Cardiac muscle cell (in vitro differentiated cells and primary cell): ENCODE measurements around the gene WDR1. TPM values are rescaled to one million over a fixed set of nuclear protein-coding genes. Genes with fewer than 3 reads are reported as not detected.

Experiments
- DNase-seq, 2 donors: peaks; one replicate each; pipeline versions ENCODE4 v3.0.0 to v3.0.0-alpha.2; 2010 to 2017; ENCODE audit warnings: low read depth in 1 of 2, low spot score in 1 of 2
- H3K27ac ChIP-seq: fragments of 200-600 bp; sonication (generic); 2 replicates; pipeline ENCODE4 v1.5.1; 2016
- H3K27me3 ChIP-seq: fragments of 200-600 bp; sonication (generic); 2 replicates; pipeline ENCODE4 v1.6.0; 2016; ENCODE audit warnings: control low read depth
- H3K36me3 ChIP-seq: fragments of 200-600 bp; sonication (generic); 2 replicates; pipeline ENCODE4 v1.5.1; 2016; ENCODE audit warnings: control low read depth
- H3K4me1 ChIP-seq: fragments of 200-600 bp; sonication (generic); 2 replicates; pipeline ENCODE4 v1.8.1; 2017; ENCODE audit warnings: low read depth, mild to moderate bottlenecking, mixed run types
- H3K4me3 ChIP-seq: fragments of 200-600 bp; sonication (generic); 2 replicates; pipeline ENCODE4 v1.5.1; 2016; ENCODE audit warnings: mild to moderate bottlenecking
- H3K9me3 ChIP-seq: fragments of 200-600 bp; sonication (generic); 2 replicates; pipeline ENCODE4 v1.5.1; 2017; ENCODE audit warnings: low read depth, mild to moderate bottlenecking, control low read depth
- CTCF ChIP-seq: IDR thresholded peaks from 2 replicates; pipeline ENCODE4 v1.5.1; 2012; ENCODE audit warnings: low read depth, mild to moderate bottlenecking, low read length
- polyA plus RNA-seq: library from polyadenylated mRNA; unstranded; fragments of >200 nt; fragmentation: Nextera tagmentation; extraction: Ambion mirVana; gene quantifications from 2 replicates; pipeline ENCODE4 v1.2.1, GENCODE V29; 2016
- total RNA-seq: library from RNA; depleted of rRNA; stranded (reverse); fragments of >200 nt; gene quantifications from 2 replicates; pipeline ENCODE4 v1.2.3, GENCODE V29; 2016

WDR1 gene
- total and polyA plus RNA-seq, 2 experiments from 2014 or later, result 198 to 347 TPM

- Histone ChIP-seq H3K4me1 (no peaks in the 10 kb centered on the region), H3K4me3 (no peak overlapping the region), H3K27me3 (no peaks in the 10 kb centered on the region), H3K27ac (no peak overlapping the region), H3K36me3 (peaks cover 14% of the 10 kb centered on the region), H3K9me3 (no peaks in the 10 kb centered on the region)
- DNase-seq, result no peak
- TF ChIP-seq CTCF, result no peak
Measured at GRCh38 chr4:10066206-10066605, 50.4 kb downstream of the WDR1 start.

GRCh38 chr4:10063544-10064300 lies 52.9 kb downstream of the WDR1 start:
- H3K27me3 ChIP-seq, result no peaks in the 10 kb centered on the region
- no peak overlapping the region for H3K4me3 ChIP-seq
- no peaks in the 10 kb centered on the region for H3K9me3 ChIP-seq
- peak; percentile 91 for TF ChIP-seq CTCF
- no peak overlapping the region for H3K27ac ChIP-seq
- H3K4me1 ChIP-seq, result no peaks in the 10 kb centered on the region
- peak; percentile 63 to 94 for DNase-seq
- H3K36me3 ChIP-seq, result peaks cover 13% of the 10 kb centered on the region

GRCh38 chr4:10061650-10062415 lies 54.8 kb downstream of the WDR1 start:
- no peak for TF ChIP-seq CTCF
- no peak overlapping the region for H3K4me3 ChIP-seq
- peaks cover 4% of the 10 kb centered on the region for H3K36me3 ChIP-seq
- H3K9me3 ChIP-seq, result no peaks in the 10 kb centered on the region
- no peak for DNase-seq
- H3K4me1 ChIP-seq, result no peaks in the 10 kb centered on the region
- no peaks in the 10 kb centered on the region for H3K27me3 ChIP-seq
- no peak overlapping the region for H3K27ac ChIP-seq

- Histone ChIP-seq H3K9me3 (no peaks in the 10 kb centered on the region), H3K36me3 (no peaks in the 10 kb centered on the region), H3K27me3 (no peaks in the 10 kb centered on the region), H3K4me1 (no peaks in the 10 kb centered on the region), H3K27ac (no peak overlapping the region), H3K4me3 (no peak overlapping the region)
- no peak for TF ChIP-seq CTCF
- DNase-seq, result no peak
Measured at GRCh38 chr4:10058371-10058770, 58.2 kb downstream of the WDR1 start.

GRCh38 chr4:10057023-10057395 lies 59.6 kb downstream of the WDR1 start:
- H3K4me1 ChIP-seq, result no peaks in the 10 kb centered on the region
- H3K9me3 ChIP-seq, result no peaks in the 10 kb centered on the region
- H3K27ac ChIP-seq, result no peak overlapping the region
- H3K4me3 ChIP-seq, result no peak overlapping the region
- no peaks in the 10 kb centered on the region for H3K36me3 ChIP-seq
- TF ChIP-seq CTCF, result no peak
- no peaks in the 10 kb centered on the region for H3K27me3 ChIP-seq
- DNase-seq, result no peak
